Effector memory CD4-positive, alpha-beta T cell (primary cell): ENCODE data around the gene NRCAM.

Experiments
- DNase-seq, 3 donors: peaks; one replicate each; pipeline ENCODE4 v3.0.0-alpha.2; 2020
- H3K27ac ChIP-seq: 2 replicates; pipeline ENCODE4 v1.7.0; 2013; ENCODE audit warnings: mild to moderate bottlenecking, low read length, moderate library complexity; ENCODE audit not compliant: insufficient read depth, poor library complexity, severe bottlenecking
- H3K27me3 ChIP-seq: replicated peaks from 2 replicates; pipeline ENCODE4 v1.7.0; 2013; ENCODE audit warnings: mild to moderate bottlenecking, low read length; ENCODE audit not compliant: insufficient read depth, control insufficient read depth, poor library complexity, severe bottlenecking
- H3K36me3 ChIP-seq: 2 replicates; pipeline ENCODE4 v1.7.0; 2013; ENCODE audit warnings: mild to moderate bottlenecking, low read length, moderate library complexity; ENCODE audit not compliant: control insufficient read depth, insufficient read depth
- H3K4me1 ChIP-seq: 2 replicates; pipeline ENCODE4 v1.7.0; 2013; ENCODE audit warnings: low read length, mild to moderate bottlenecking; ENCODE audit not compliant: control insufficient read depth, insufficient read depth, poor library complexity, severe bottlenecking
- H3K4me3 ChIP-seq: 2 replicates; pipeline ENCODE4 v1.7.0; 2013; ENCODE audit warnings: low read length, low read depth, mild to moderate bottlenecking; ENCODE audit not compliant: insufficient read depth, poor library complexity, severe bottlenecking
- H3K9me3 ChIP-seq: 2 replicates; pipeline ENCODE4 v1.7.0; 2013; ENCODE audit warnings: mild to moderate bottlenecking, low read length, moderate library complexity; ENCODE audit not compliant: control insufficient read depth

Gene NRCAM

DNA sequence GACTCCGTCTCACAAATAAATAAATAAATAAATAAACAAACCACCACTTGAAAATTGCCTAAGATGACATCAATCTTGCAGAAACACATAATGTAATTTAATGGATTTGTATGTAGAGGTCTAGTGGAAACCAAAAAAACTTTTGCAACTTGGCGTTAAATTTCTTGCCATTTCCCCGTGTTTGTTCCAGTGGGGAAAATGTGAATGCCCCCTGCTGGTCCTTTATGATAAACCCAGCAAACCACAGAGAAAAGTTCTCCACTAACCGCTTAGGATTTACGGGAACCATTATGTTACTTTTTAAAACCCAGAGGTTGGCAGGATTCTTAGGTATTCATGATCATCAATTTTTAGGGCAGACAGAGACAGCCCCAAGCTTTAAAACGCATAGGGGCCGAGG is 358.5 kb downstream of the NRCAM start:
- H3K27ac ChIP-seq: no peak overlapping the region
- DNase-seq: no peak

More for the DNA sequence above, 358.5 kb downstream of the NRCAM start:
- Histone ChIP-seq H3K27me3 (no peaks in the 10 kb centered on the region), H3K4me3 (no peak overlapping the region), H3K4me1 (no peaks in the 10 kb centered on the region), H3K9me3 (no peaks in the 10 kb centered on the region), H3K36me3 (no peaks in the 10 kb centered on the region)
